Mesodermal cell (in vitro differentiated cells): ENCODE data around the gene CLEC6A.

Source experiments
- H3K27ac ChIP-seq: 2 replicates; pipeline ENCODE4 v1.7.0; 2013; ENCODE audit warnings: mild to moderate bottlenecking, low read depth, low read length, moderate library complexity; ENCODE audit not compliant: severe bottlenecking
- H3K36me3 ChIP-seq: 2 replicates; pipeline ENCODE4 v1.7.1; 2013; ENCODE audit warnings: mild to moderate bottlenecking, low read length, moderate library complexity; ENCODE audit not compliant: control insufficient read depth, insufficient read depth
- H3K4me1 ChIP-seq: one replicate; pipeline ENCODE4 v1.7.1; 2013; ENCODE audit warnings: mild to moderate bottlenecking, low read length; ENCODE audit not compliant: insufficient read depth, control insufficient read depth, poor library complexity, severe bottlenecking
- H3K4me3 ChIP-seq: 2 replicates; pipeline ENCODE4 v1.7.0; 2013; ENCODE audit warnings: low read length, control low read depth, mild to moderate bottlenecking; ENCODE audit not compliant: insufficient read depth, poor library complexity, severe bottlenecking; ENCODE audit errors: extremely low read depth
- H3K9me3 ChIP-seq: 2 replicates; pipeline ENCODE4 v1.7.1; 2013; ENCODE audit warnings: mild to moderate bottlenecking, low read length, moderate library complexity; ENCODE audit not compliant: control insufficient read depth
- WGBS, 2 experiments: methylation state at CpG; one replicate each; pipeline ENCODE4 v1.1.5; 2013; ENCODE audit warnings: missing lambda C conversion rate in 2 of 2; ENCODE audit not compliant: insufficient coverage in 2 of 2; 5-methylcytosine and 5-hydroxymethylcytosine counted together

Gene CLEC6A

DNA sequence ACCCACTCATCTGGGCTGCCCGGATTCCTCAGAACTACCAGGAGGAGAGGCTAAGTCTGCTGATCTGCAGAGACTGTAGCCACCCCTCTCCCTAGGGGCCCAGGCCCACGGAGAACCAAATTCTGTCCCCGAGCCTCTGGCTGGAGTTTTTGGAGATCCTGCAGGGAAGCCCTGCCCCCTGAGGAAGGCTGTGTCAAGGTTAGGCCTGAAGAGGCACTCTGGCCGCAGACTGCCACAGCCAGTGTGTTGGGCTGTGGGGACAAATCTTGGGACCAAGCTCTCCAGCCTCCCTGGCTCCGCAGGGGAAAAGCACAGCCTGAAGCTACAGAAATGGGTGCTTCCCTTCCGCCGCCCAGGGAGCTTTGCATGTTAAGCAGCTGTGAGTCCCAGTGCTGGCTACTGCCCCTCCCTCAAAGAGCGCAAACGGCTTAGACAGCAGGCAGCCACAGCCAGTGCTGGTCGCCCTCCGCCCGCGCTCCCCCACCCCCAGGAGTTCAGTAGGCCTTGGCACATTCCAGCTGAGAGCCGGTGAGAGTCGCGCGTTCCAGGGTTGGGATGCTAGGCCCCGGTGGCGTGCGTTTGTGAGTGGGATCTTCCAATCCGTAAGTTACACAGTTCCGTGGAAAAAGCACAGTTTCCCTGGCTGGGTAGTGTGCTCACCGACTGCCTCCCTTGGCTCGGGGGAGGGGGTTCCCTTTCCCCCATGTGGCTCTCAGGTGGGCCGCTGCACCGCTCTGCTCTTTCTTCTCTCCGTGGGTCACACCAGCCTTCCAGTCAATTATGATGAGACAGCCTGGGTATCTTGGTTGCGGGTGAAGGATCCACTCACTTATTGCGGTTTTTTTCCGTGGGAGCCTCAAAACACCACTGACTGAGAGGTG lies 71.7 kb downstream of the CLEC6A start:
- H3K4me3 ChIP-seq, result no peak overlapping the region
- no peaks in the 10 kb centered on the region for H3K36me3 ChIP-seq
- WGBS, 2 experiments, result 78 to 82% methylated on average over 24 to 27 of the region's 30 CpGs
- no peaks in the 10 kb centered on the region for H3K4me1 ChIP-seq
- no peak overlapping the region for H3K27ac ChIP-seq
- H3K9me3 ChIP-seq, result no peaks in the 10 kb centered on the region
